Lower lobe of right lung (tissue), 2 donors: ENCODE data around the gene ARHGAP24. TPM values are rescaled to one million over a fixed set of nuclear protein-coding genes. Genes with fewer than 3 reads are reported as not detected.
"Not testable (repeated sequence)": the region's sequence is repeated elsewhere in the genome, so short reads cannot be mapped to it uniquely, and the experiment has no call there.

Experiments used
- ATAC-seq, 2 donors: fragments of 200-7000 bp; cut with Tn5 transposase; one replicate each; pipeline ENCODE4 v1.9.1; 2020 to 2022; ENCODE audit warnings: mild to moderate bottlenecking in 2 of 2, moderate library complexity in 2 of 2
- DNase-seq: peaks from one replicate; pipeline ENCODE4 v3.0.0-alpha.2; 2020
- H3K27ac ChIP-seq: fragments of 200-600 bp; one replicate; pipeline ENCODE4 v1.8.0; 2022
- H3K27me3 ChIP-seq: fragments of 200-600 bp; one replicate; pipeline ENCODE4 v1.8.0; 2022; ENCODE audit warnings: low read depth
- H3K36me3 ChIP-seq: fragments of 200-600 bp; one replicate; pipeline ENCODE4 v1.8.0; 2022; ENCODE audit warnings: mild to moderate bottlenecking
- H3K4me1 ChIP-seq: fragments of 200-600 bp; one replicate; pipeline ENCODE4 v1.8.0; 2022
- H3K4me3 ChIP-seq: fragments of 200-600 bp; one replicate; pipeline ENCODE4 v1.8.0; 2022; ENCODE audit warnings: mild to moderate bottlenecking
- H3K9me3 ChIP-seq: fragments of 200-600 bp; one replicate; pipeline ENCODE4 v1.8.0; 2022
- CTCF ChIP-seq: fragments of 200-600 bp; IDR thresholded peaks from one replicate; pipeline ENCODE4 v1.8.0; 2022; ENCODE audit warnings: antibody characterized with exemption, mild to moderate bottlenecking
- intact Hi-C: fragments of 100-400 bp; cut with DNase I; formaldehyde crosslinking; loops from one replicate; pipeline ENCODE4 v1.11.0; 2022
- total RNA-seq: library from RNA; stranded (reverse); fragmentation: NEBNext Ultra II Directional; extraction: Animal tissue kit (Norgen Biotek cat#: 25700); gene quantifications from one replicate; pipeline ENCODE4 v1.2.1, GENCODE V29; 2021
- donor health status: DM: no; HTN: yes; CAD: no; lungs with severe emphysema.

ARHGAP24 gene
- total RNA-seq, 1 donor from 2014 or later, result 28.7 TPM

- DNase-seq (no peak), ATAC-seq (no peak)
- TF ChIP-seq CTCF, result no peak
- Histone ChIP-seq H3K4me1 (no peaks in the 10 kb centered on the region), H3K27me3 (no peaks in the 10 kb centered on the region), H3K9me3 (no peaks in the 10 kb centered on the region), H3K36me3 (no peaks in the 10 kb centered on the region), H3K27ac (no peak overlapping the region), H3K4me3 (no peak overlapping the region)
- intact Hi-C loops, result no loop called here
Measured at GRCh38 chr4:86015412-86016350, 540.7 kb downstream of the ARHGAP24 start.

GRCh38 chr4:86019362-86019761 lies 544.4 kb downstream of the ARHGAP24 start:
- intact Hi-C loops, result no loop called here
- DNase-seq (no peak), ATAC-seq (no peak)
- no peaks in the 10 kb centered on the region for H3K4me1 ChIP-seq
- no peak overlapping the region for H3K27ac ChIP-seq
- no peak overlapping the region for H3K4me3 ChIP-seq
- no peaks in the 10 kb centered on the region for H3K9me3 ChIP-seq
- no peaks in the 10 kb centered on the region for H3K36me3 ChIP-seq
- no peak for TF ChIP-seq CTCF
- no peaks in the 10 kb centered on the region for H3K27me3 ChIP-seq

- no peaks in the 10 kb centered on the region for H3K4me1 ChIP-seq
- intact Hi-C loops, result no loop called here
- H3K36me3 ChIP-seq, result no peaks in the 10 kb centered on the region
- no peak for DNase-seq
- no peaks in the 10 kb centered on the region for H3K9me3 ChIP-seq
- no peak overlapping the region for H3K4me3 ChIP-seq
- H3K27me3 ChIP-seq, result no peaks in the 10 kb centered on the region
- ATAC-seq, result no peak
- H3K27ac ChIP-seq, result no peak overlapping the region
- no peak for TF ChIP-seq CTCF
Measured at GRCh38 chr4:86019906-86020305, 545.0 kb downstream of the ARHGAP24 start.

GRCh38 chr4:86021671-86022070 lies 546.7 kb downstream of the ARHGAP24 start:
- H3K4me3 ChIP-seq, H3K27me3 ChIP-seq, H3K4me1 ChIP-seq, H3K9me3 ChIP-seq, ATAC-seq, H3K27ac ChIP-seq, H3K36me3 ChIP-seq, DNase-seq, intact Hi-C loops: not testable (repeated sequence)

- Histone ChIP-seq H3K27me3 (no peaks in the 10 kb centered on the region), H3K4me3 (no peak overlapping the region), H3K36me3 (no peaks in the 10 kb centered on the region), H3K4me1 (no peaks in the 10 kb centered on the region), H3K9me3 (no peaks in the 10 kb centered on the region), H3K27ac (no peak overlapping the region)
- intact Hi-C loops, result no loop called here
- no peak for TF ChIP-seq CTCF
- no peak for ATAC-seq
- DNase-seq, result no peak
Measured at GRCh38 chr4:86026720-86027119, 551.8 kb downstream of the ARHGAP24 start.

GRCh38 chr4:86031927-86032326 lies 557.0 kb downstream of the ARHGAP24 start:
- no peak for TF ChIP-seq CTCF
- intact Hi-C loops, result no loop called here
- Histone ChIP-seq H3K4me1 (peaks cover 18% of the 10 kb centered on the region), H3K27me3 (no peaks in the 10 kb centered on the region), H3K27ac (peak overlapping the region; percentile 74), H3K36me3 (no peaks in the 10 kb centered on the region), H3K4me3 (no peak overlapping the region), H3K9me3 (no peaks in the 10 kb centered on the region)
- DNase-seq, result no peak
- no peak for ATAC-seq
